Airway epithelial cell (primary cell): ENCODE measurements around the gene IFI30. TPM values are rescaled to one million over a fixed set of nuclear protein-coding genes. Genes with fewer than 3 reads are reported as not detected.

Experiments used
- total RNA-seq: library from RNA; depleted of rRNA; stranded (reverse); fragments of >200 nt; gene quantifications from 2 replicates; pipeline ENCODE4 v1.2.3, GENCODE V29; 2015

Gene IFI30
- 9.2 and 15.6 TPM in 2 replicates for total RNA-seq

GRCh38 chr19:18173572-18174288 is at the start of gene IFI30:
TSS of gene IFI30 (plus strand) at chr19:18173813. CDS start at chr19:18173842, 29 bp downstream.

GRCh38 chr19:18152817-18153555 is 20.6 kb upstream of the IFI30 start, which contains the start of gene PIK3R2:
TSS of gene PIK3R2 (plus strand) at chr19:18153163. CDS start at chr19:18155880, 2,717 bp downstream.

GRCh38 chr19:18192673-18193387 is 19.2 kb downstream of the IFI30 start, which contains the start of gene MPV17L2:
TSS of gene MPV17L2 (plus strand) at chr19:18193218. CDS start at chr19:18193282, 64 bp downstream.

GRCh38 chr19:18203863-18204393 is 30.3 kb downstream of the IFI30 start, which contains the start of gene RAB3A:
TSS of gene RAB3A (minus strand) at chr19:18204042. CDS start at chr19:18202740, 1,302 bp downstream.

GRCh38 chr19:18225702-18226468 is 52.3 kb downstream of the IFI30 start, which contains the start of gene PDE4C:
TSS of gene PDE4C (minus strand) at chr19:18226438. CDS start at chr19:18226415, 23 bp downstream.

Other genes starting within 250 kb of the IFI30 start
- gene CCDC124, start 240.8 kb upstream of the IFI30 start, total RNA-seq: 86.3 and 94.5 TPM in 2 replicates
- not detected in 2 replicates for gene KCNN1, start 206.7 kb upstream of the IFI30 start, total RNA-seq
- 5.6 and 9.8 TPM in 2 replicates for gene ARRDC2, start 165.6 kb upstream of the IFI30 start, total RNA-seq
- not detected in 2 replicates for gene IL12RB1, start 86.9 kb upstream of the IFI30 start, total RNA-seq
- 2.5 and 4.4 TPM in 2 replicates for gene MAST3, start 76.0 kb upstream of the IFI30 start, total RNA-seq
- gene PIK3R2, start 20.6 kb upstream of the IFI30 start, total RNA-seq: 25.1 and 44.8 TPM in 2 replicates
- gene MPV17L2, start 19.4 kb downstream of the IFI30 start, total RNA-seq: 33.0 and 51.6 TPM in 2 replicates
- gene RAB3A, start 30.2 kb downstream of the IFI30 start, total RNA-seq: 1.4 TPM in 2 replicates
- not detected in 2 replicates for gene PDE4C, start 52.6 kb downstream of the IFI30 start, total RNA-seq
- gene IQCN, start 100.6 kb downstream of the IFI30 start, total RNA-seq: not detected in 2 replicates
- gene JUND, start 107.8 kb downstream of the IFI30 start, total RNA-seq: 117 and 146 TPM in 2 replicates
- gene LSM4, start 149.3 kb downstream of the IFI30 start, total RNA-seq: 484 and 512 TPM in 2 replicates
- gene PGPEP1, start 166.8 kb downstream of the IFI30 start, total RNA-seq: 1.3 and 3.0 TPM in 2 replicates
- 19.5 and 29.4 TPM in 2 replicates for gene GDF15, start 212.3 kb downstream of the IFI30 start, total RNA-seq
- not detected in 2 replicates for gene LRRC25, start 223.8 kb downstream of the IFI30 start, total RNA-seq
- 58.3 and 63.1 TPM in 2 replicates for gene SSBP4, start 245.6 kb downstream of the IFI30 start, total RNA-seq